OCI-LY3 (cell line): ENCODE results near the gene PLCB4.

Experiments used
- H2AFZ ChIP-seq: fragments of 200-600, 300-600 bp; shearing (Covaris generic); 2 replicates; pipeline ENCODE4 v1.6.0; 2014; ENCODE audit warnings: antibody characterized with exemption, low read depth, low read length
- H3K27ac ChIP-seq: fragments of 200-600, 300-600 bp; sonication (generic); 2 replicates; pipeline ENCODE4 v1.5.1; 2014; ENCODE audit warnings: mild to moderate bottlenecking, low read length, moderate library complexity, mixed read lengths
- H3K27me3 ChIP-seq: fragments of 200-600, 300-600 bp; sonication (generic); 2 replicates; pipeline ENCODE4 v1.6.1; 2014; ENCODE audit warnings: low read depth, low read length, mixed read lengths
- H3K36me3 ChIP-seq: fragments of 200-600, 300-600 bp; sonication (generic); replicated peaks from 2 replicates; pipeline ENCODE3; 2014; ENCODE audit warnings: low read depth, low read length, mixed read lengths
- H3K4me1 ChIP-seq: fragments of 300-600, 200-600 bp; sonication (generic); 2 replicates; pipeline ENCODE4 v1.6.1; 2014; ENCODE audit warnings: low read length, mixed read lengths
- H3K4me2 ChIP-seq: fragments of 200-600, 300-600 bp; sonication (generic); 2 replicates; pipeline ENCODE4 v1.6.1; 2014; ENCODE audit warnings: low read length, mixed read lengths
- H3K4me3 ChIP-seq: fragments of 300-600, 200-600 bp; sonication (generic); 2 replicates; pipeline ENCODE4 v1.5.1; 2014; ENCODE audit warnings: antibody characterized with exemption, mild to moderate bottlenecking, low read length, moderate library complexity
- H3K79me2 ChIP-seq: fragments of 300-600, 200-600 bp; shearing (Covaris generic); 2 replicates; pipeline ENCODE4 v1.6.1; 2014; ENCODE audit warnings: mild to moderate bottlenecking, low read length, mixed read lengths
- H3K9ac ChIP-seq: fragments of 300-600, 200-600 bp; shearing (Covaris generic); 2 replicates; pipeline ENCODE4 v1.6.0; 2014; ENCODE audit warnings: mild to moderate bottlenecking, low read length, moderate library complexity
- H3K9me3 ChIP-seq: fragments of 200-600, 300-600 bp; shearing (Covaris generic); 2 replicates; pipeline ENCODE4 v1.6.1; 2014; ENCODE audit warnings: low read length, mixed read lengths; ENCODE audit not compliant: insufficient read depth
- H4K20me1 ChIP-seq: fragments of 200-600, 300-600 bp; sonication (generic); 2 replicates; pipeline ENCODE4 v1.6.1; 2016; ENCODE audit warnings: low read length, mixed read lengths; ENCODE audit not compliant: insufficient read depth
- CTCF ChIP-seq: fragments of 200-600, 300-600 bp; sonication (generic); IDR thresholded peaks from 2 replicates; pipeline ENCODE4 v1.5.1; 2014; ENCODE audit warnings: antibody characterized with exemption, low read length, low read depth
- EZH2phosphoT487 ChIP-seq: fragments of 200-600 bp; shearing (Covaris generic); IDR thresholded peaks from 2 replicates; pipeline ENCODE4 v1.6.1; 2018; ENCODE audit warnings: antibody characterized with exemption, mixed run types, low read depth

Gene PLCB4

GRCh38 chr20:9510911-9511310, 442.0 kb downstream of the PLCB4 start:
- H4K20me1 ChIP-seq: no peaks in the 10 kb centered on the region
- no peaks in the 10 kb centered on the region for H3K79me2 ChIP-seq
- H3K9ac ChIP-seq: no peak overlapping the region
- H3K4me3 ChIP-seq: no peak overlapping the region
- no peaks in the 10 kb centered on the region for H3K36me3 ChIP-seq
- H3K9me3 ChIP-seq: no peaks in the 10 kb centered on the region
- no peaks in the 10 kb centered on the region for H3K4me1 ChIP-seq
- no peak overlapping the region for H3K4me2 ChIP-seq
- H3K27ac ChIP-seq: no peak overlapping the region
- 0 out of 2 replicates have a peak, but pooled peaks cover 4% of the 10 kb centered on the region for H3K27me3 ChIP-seq
- no peak overlapping the region for H2AFZ ChIP-seq
- TF ChIP-seq EZH2phosphoT487: no peak
- no peak for TF ChIP-seq CTCF

- H3K9me3 ChIP-seq: no peaks in the 10 kb centered on the region
- H3K4me2 ChIP-seq: no peak overlapping the region
- no peaks in the 10 kb centered on the region for H3K4me1 ChIP-seq
- H2AFZ ChIP-seq: no peak overlapping the region
- no peak overlapping the region for H3K27ac ChIP-seq
- TF ChIP-seq CTCF: no peak
- no peak for TF ChIP-seq EZH2phosphoT487
- no peak overlapping the region for H3K4me3 ChIP-seq
- no peaks in the 10 kb centered on the region for H3K36me3 ChIP-seq
- 0 out of 2 replicates have a peak, but pooled peaks cover 4% of the 10 kb centered on the region for H3K27me3 ChIP-seq
- H4K20me1 ChIP-seq: no peaks in the 10 kb centered on the region
- no peaks in the 10 kb centered on the region for H3K79me2 ChIP-seq
- H3K9ac ChIP-seq: no peak overlapping the region
Measured at GRCh38 chr20:9514072-9514460, 445.2 kb downstream of the PLCB4 start.

- H3K27ac ChIP-seq: no peak within 1 kb of the TSS
- no peak for TF ChIP-seq CTCF
- no peak for TF ChIP-seq EZH2phosphoT487
- no peaks in the 10 kb centered on the region for H4K20me1 ChIP-seq
- H3K27me3 ChIP-seq: 0 out of 2 replicates have a peak, but pooled peaks cover 4% of the 10 kb centered on the region
- no peak within 1 kb of the TSS for H3K4me2 ChIP-seq
- no peak within 1 kb of the TSS for H3K4me3 ChIP-seq
- no peak within 1 kb of the TSS for H3K9ac ChIP-seq
- H3K79me2 ChIP-seq: no peaks in the 10 kb centered on the region
- no peaks in the 10 kb centered on the region for H3K36me3 ChIP-seq
- no peak within 1 kb of the TSS for H2AFZ ChIP-seq
- H3K9me3 ChIP-seq: no peaks in the 10 kb centered on the region
- no peaks in the 10 kb centered on the region for H3K4me1 ChIP-seq
Measured at GRCh38 chr20:9514461-9515213, 445.8 kb downstream of the PLCB4 start, which contains the start of gene LAMP5. Gene LAMP5, plus strand, starts transcription at chr20:9514590. Its CDS starts 263 bp downstream, at chr20:9514853.

GRCh38 chr20:9515214-9515585, 446.3 kb downstream of the PLCB4 start:
- H3K79me2 ChIP-seq: no peaks in the 10 kb centered on the region
- no peak overlapping the region for H3K4me2 ChIP-seq
- H3K36me3 ChIP-seq: no peaks in the 10 kb centered on the region
- no peak overlapping the region for H2AFZ ChIP-seq
- H3K4me1 ChIP-seq: no peaks in the 10 kb centered on the region
- no peak overlapping the region for H3K27ac ChIP-seq
- no peaks in the 10 kb centered on the region for H4K20me1 ChIP-seq
- H3K4me3 ChIP-seq: no peak overlapping the region
- TF ChIP-seq CTCF (no peak), EZH2phosphoT487 (no peak)
- no peaks in the 10 kb centered on the region for H3K9me3 ChIP-seq
- no peak overlapping the region for H3K9ac ChIP-seq
- H3K27me3 ChIP-seq: 0 out of 2 replicates have a peak, but pooled peaks cover 4% of the 10 kb centered on the region
